Right atrium auricular region (tissue), 2 donors: Measurements from ENCODE around the gene PTK7. TPM values are rescaled to one million over a fixed set of nuclear protein-coding genes. Genes with fewer than 3 reads are reported as not detected.

Experiments
- DNase-seq: peaks from one replicate; pipeline ENCODE4 v3.0.0-alpha.2; 2019; ENCODE audit warnings: low spot score
- H3K27ac ChIP-seq, 2 donors: fragments of 200-600 bp; sonication (generic); 1 replicate in 1 of 2; 2 replicates in 1 of 2; pipeline ENCODE4 v1.5.1; 2016 to 2019
- H3K27me3 ChIP-seq, 2 donors: fragments of 200-600 bp; sonication (generic); one replicate each; pipeline versions ENCODE4 v1.5.1 to v1.6.0; 2017 to 2019
- H3K36me3 ChIP-seq: fragments of 200-600 bp; sonication (generic); one replicate; pipeline ENCODE4 v1.5.1; 2016
- H3K4me1 ChIP-seq, 2 donors: fragments of 200-600 bp; sonication (generic); one replicate each; pipeline versions ENCODE4 v1.5.1 to v1.6.0; 2017 to 2019
- H3K4me3 ChIP-seq, 2 donors: fragments of 200-600 bp; sonication (generic); 1 replicate in 1 of 2; 2 replicates in 1 of 2; pipeline ENCODE4 v1.5.1; 2017 to 2019; ENCODE audit warnings: mild to moderate bottlenecking in 1 of 2, moderate library complexity in 1 of 2
- H3K9me3 ChIP-seq, 2 donors: fragments of 200-600 bp; sonication (generic); one replicate each; pipeline ENCODE4 v1.5.1; 2019
- total RNA-seq, 2 donors: library from RNA; depleted of rRNA; stranded (reverse); fragments of >200 nt; gene quantifications; one replicate each; pipeline ENCODE4 v1.1.0, GENCODE V29; 2016
- TF ChIP-seq, protein P1 (sequence below), 2 donors: fragments of 200-600 bp; sonication (generic); IDR thresholded peaks; one replicate each; pipeline ENCODE4 v1.5.1; 2019; ENCODE audit warnings: antibody characterized with exemption in 2 of 2

The PTK7 gene
- total RNA-seq, 2 donors from 2014 or later = 4.5 to 12.7 TPM

DNA sequence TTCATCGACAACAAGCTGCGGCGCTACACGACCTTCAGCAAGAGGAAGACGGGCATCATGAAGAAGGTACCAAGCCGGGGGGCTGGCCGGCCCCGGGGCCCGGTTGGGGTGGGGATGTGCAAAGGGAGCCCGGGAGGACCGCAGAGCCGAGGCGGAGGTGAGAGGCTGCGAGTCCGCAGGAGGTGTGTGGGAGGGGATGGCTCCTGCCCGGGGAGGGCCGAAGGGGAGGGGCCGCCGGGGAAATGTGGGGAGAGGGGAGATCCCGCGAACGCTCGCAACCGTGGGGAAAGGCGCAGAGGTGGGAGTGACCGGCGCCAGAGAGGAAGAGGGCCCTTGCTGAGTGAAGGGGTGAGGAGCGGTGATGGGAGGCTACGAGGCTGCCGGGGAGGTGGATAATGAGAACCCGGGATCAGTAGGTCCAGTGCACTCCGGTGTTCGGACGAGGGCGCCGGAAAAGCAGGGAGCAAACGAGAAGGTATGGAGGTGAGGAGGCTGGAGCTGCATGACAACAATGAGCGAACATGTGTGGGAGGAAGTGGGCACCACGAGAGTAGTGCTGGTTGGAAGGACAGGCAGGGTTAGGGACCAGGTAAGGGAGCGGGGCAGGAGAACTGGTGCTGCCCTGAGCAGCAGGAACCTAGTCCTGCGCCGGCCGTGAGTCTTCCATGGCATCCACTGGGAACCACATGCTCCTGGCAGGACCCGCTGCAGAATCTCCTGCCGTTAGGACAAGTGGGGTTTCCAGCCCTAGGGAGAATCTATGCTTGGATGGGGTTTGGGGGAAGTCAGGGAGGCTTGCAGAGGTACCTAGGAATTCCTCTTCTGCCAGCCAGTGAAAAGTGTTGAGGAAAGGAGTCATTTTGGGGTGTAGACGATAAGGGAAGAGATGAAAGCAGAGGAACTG, 96.2 kb downstream of the PTK7 start:
- DNase-seq = no peak
- peaks cover 0 to 38% of the 10 kb centered on the region in 2 donors for H3K4me1 ChIP-seq
- H3K27me3 ChIP-seq = no peaks in the 10 kb centered on the region
- TF ChIP-seq, protein P1, sequence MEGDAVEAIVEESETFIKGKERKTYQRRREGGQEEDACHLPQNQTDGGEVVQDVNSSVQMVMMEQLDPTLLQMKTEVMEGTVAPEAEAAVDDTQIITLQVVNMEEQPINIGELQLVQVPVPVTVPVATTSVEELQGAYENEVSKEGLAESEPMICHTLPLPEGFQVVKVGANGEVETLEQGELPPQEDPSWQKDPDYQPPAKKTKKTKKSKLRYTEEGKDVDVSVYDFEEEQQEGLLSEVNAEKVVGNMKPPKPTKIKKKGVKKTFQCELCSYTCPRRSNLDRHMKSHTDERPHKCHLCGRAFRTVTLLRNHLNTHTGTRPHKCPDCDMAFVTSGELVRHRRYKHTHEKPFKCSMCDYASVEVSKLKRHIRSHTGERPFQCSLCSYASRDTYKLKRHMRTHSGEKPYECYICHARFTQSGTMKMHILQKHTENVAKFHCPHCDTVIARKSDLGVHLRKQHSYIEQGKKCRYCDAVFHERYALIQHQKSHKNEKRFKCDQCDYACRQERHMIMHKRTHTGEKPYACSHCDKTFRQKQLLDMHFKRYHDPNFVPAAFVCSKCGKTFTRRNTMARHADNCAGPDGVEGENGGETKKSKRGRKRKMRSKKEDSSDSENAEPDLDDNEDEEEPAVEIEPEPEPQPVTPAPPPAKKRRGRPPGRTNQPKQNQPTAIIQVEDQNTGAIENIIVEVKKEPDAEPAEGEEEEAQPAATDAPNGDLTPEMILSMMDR (IDR thresholded peaks at IDR 0.05) = no peak
- H3K4me3 ChIP-seq = peak overlapping the region; percentile 84 to 98
- peaks cover 25% of the 10 kb centered on the region for H3K36me3 ChIP-seq
- H3K27ac ChIP-seq = peak overlapping the region; percentile 94 to 100
- H3K9me3 ChIP-seq = no peaks in the 10 kb centered on the region

- Histone ChIP-seq H3K27me3 (no peaks in the 10 kb centered on the region), H3K4me1 (peaks cover 0 to 38% of the 10 kb centered on the region in 2 donors), H3K27ac (peak overlapping the region; percentile 94 to 100), H3K9me3 (no peaks in the 10 kb centered on the region), H3K4me3 (peak overlapping the region; percentile 84 to 98), H3K36me3 (peaks cover 39% of the 10 kb centered on the region)
- no peak for DNase-seq
- TF ChIP-seq, protein P1 (IDR thresholded peaks at IDR 0.05) = no peak
These were observed 97.6 kb downstream of the PTK7 start for GRCh38 chr6:43173591-43174262.

- Histone ChIP-seq H3K4me3 (peak overlapping the region; percentile 84 to 98), H3K27me3 (no peaks in the 10 kb centered on the region), H3K4me1 (peaks cover 0 to 38% of the 10 kb centered on the region in 2 donors)
These were observed 98.4 kb downstream of the PTK7 start for GRCh38 chr6:43174263-43175112.

GRCh38 chr6:43175676-43176422, 99.7 kb downstream of the PTK7 start:
- peaks cover 54% of the 10 kb centered on the region for H3K36me3 ChIP-seq

More at GRCh38 chr6:43174263-43175112, 98.4 kb downstream of the PTK7 start:
- peaks cover 46% of the 10 kb centered on the region for H3K36me3 ChIP-seq
- DNase-seq = peak; percentile 100
- TF ChIP-seq, protein P1 (IDR thresholded peaks at IDR 0.05) = peak in 1 of 2 donors; percentile 36
- no peaks in the 10 kb centered on the region for H3K9me3 ChIP-seq
- H3K27ac ChIP-seq = peak overlapping the region; percentile 94 to 100

More at GRCh38 chr6:43175676-43176422, 99.7 kb downstream of the PTK7 start:
- H3K9me3 ChIP-seq = no peaks in the 10 kb centered on the region
- TF ChIP-seq, protein P1 (IDR thresholded peaks at IDR 0.05) = no peak
- peaks cover 0 to 38% of the 10 kb centered on the region in 2 donors for H3K4me1 ChIP-seq
- peak overlapping the region; percentile 94 to 100 for H3K27ac ChIP-seq
- DNase-seq = no peak
- no peaks in the 10 kb centered on the region for H3K27me3 ChIP-seq
- H3K4me3 ChIP-seq = no peak overlapping the region
